A549 (cell line): Measurements from ENCODE around the gene MBD1. TPM values are rescaled to one million over a fixed set of nuclear protein-coding genes. Genes with fewer than 3 reads are reported as not detected.

ENCODE experiments used
- ATAC-seq, 2 experiments: fragments of 200-7000 bp in 1 of 2; fragments of >200 bp in 1 of 2; cut with Nextera tagmentation in 1 of 2; cut with Tn5 transposase in 1 of 2; 3 replicates each; pipeline versions ENCODE4 v1.8.0 to v1.9.1; 2018 to 2020; ENCODE audit warnings: mild to moderate bottlenecking in 1 of 2, moderate library complexity in 1 of 2
- CTCF ChIA-PET: fragments of 300-600 bp; sonication (Branson Sonifier 250); formaldehyde crosslinking; extraction: SDS; loops from one replicate; lab custom pipeline; 2021; ENCODE audit warnings: antibody characterized with exemption, inconsistent platforms; lab: Yijun Ruan, JAX
- POLR2A ChIA-PET: fragments of 350-600 bp; formaldehyde crosslinking; extraction: SDS; loops from one replicate; lab custom pipeline; 2021; ENCODE audit warnings: antibody characterized with exemption, inconsistent platforms; lab: Yijun Ruan, JAX
- DNase-seq, 2 experiments: peaks; one replicate each; pipeline versions ENCODE4 v3.0.0 to v3.0.0-alpha.2; 2011 to 2016; ENCODE audit warnings: low read depth in 1 of 2, low spot score in 1 of 2
- FAIRE-seq: peaks from 2 replicates; lab custom pipeline; 2011; peaks lifted over from hg19 to GRCh38; lab: Jason Lieb, UNC
- H3K27ac ChIP-seq, 2 experiments: fragments of >200 bp; sonication (Bioruptor Twin); formaldehyde crosslinking; 3 replicates each; pipeline ENCODE4 v1.5.1; 2016 to 2017
- H3K4me1 ChIP-seq: fragments of >200 bp; sonication (Bioruptor Twin); formaldehyde crosslinking; 3 replicates; pipeline ENCODE4 v1.6.1; 2016
- H3K4me2 ChIP-seq: fragments of >200 bp; sonication (Bioruptor Twin); formaldehyde crosslinking; 3 replicates; pipeline ENCODE4 v1.6.1; 2016
- H3K4me3 ChIP-seq: fragments of >200 bp; sonication (Bioruptor Twin); formaldehyde crosslinking; 3 replicates; pipeline ENCODE4 v1.5.1; 2016
- H3K9me3 ChIP-seq: fragments of >200 bp; sonication (Bioruptor Twin); formaldehyde crosslinking; 3 replicates; pipeline ENCODE4 v1.6.1; 2016
- CBX2 ChIP-seq: fragments of 200-600 bp; sonication (generic); IDR thresholded peaks from 2 replicates; pipeline ENCODE4 v1.6.1; 2016; ENCODE audit warnings: low read depth, mild to moderate bottlenecking, borderline replicate concordance
- CBX8 ChIP-seq: fragments of 200-600 bp; sonication (generic); IDR thresholded peaks from 2 replicates; pipeline ENCODE4 v1.6.1; 2016
- CHD4 ChIP-seq: fragments of 200-600 bp; sonication (generic); IDR thresholded peaks from 2 replicates; pipeline ENCODE4 v1.6.1; 2016; ENCODE audit warnings: antibody characterized with exemption, mild to moderate bottlenecking, borderline replicate concordance
- EP300 ChIP-seq, 2 experiments: fragments of >200 bp; sonication (Bioruptor Twin); formaldehyde crosslinking; IDR thresholded peaks; 2 replicates in 1 of 2; 3 replicates in 1 of 2; pipeline ENCODE4 v1.6.1; 2016 to 2017
- ESRRA ChIP-seq: fragments of 150-350 bp; IDR thresholded peaks from 2 replicates; pipeline ENCODE4 v1.6.1; 2014; ENCODE audit warnings: mild to moderate bottlenecking, low read length, borderline replicate concordance
- FOSB ChIP-seq: fragments of 250-450 bp; sonication (Bioruptor Pico); IDR thresholded peaks from 2 replicates; pipeline ENCODE4 v1.5.0; 2020; ENCODE audit warnings: mild to moderate bottlenecking, moderate library complexity
- HDAC2 ChIP-seq: fragments of 200-600 bp; sonication (generic); IDR thresholded peaks from 2 replicates; pipeline ENCODE4 v1.6.1; 2016
- HOXB13 ChIP-seq: fragments of 250-450 bp; sonication (Bioruptor Pico); IDR thresholded peaks from 2 replicates; pipeline ENCODE4 v1.5.0; 2020; ENCODE audit warnings: low read depth, mild to moderate bottlenecking, moderate library complexity
- JUN ChIP-seq, 2 experiments: fragments of >200 bp; sonication (Bioruptor Twin); formaldehyde crosslinking; IDR thresholded peaks; 2 replicates in 1 of 2; 3 replicates in 1 of 2; pipeline ENCODE4 v1.6.1; 2016 to 2017
- KDM5A ChIP-seq: fragments of 200-600 bp; sonication (generic); IDR thresholded peaks from 2 replicates; pipeline ENCODE4 v1.6.1; 2016; ENCODE audit warnings: antibody characterized with exemption, mild to moderate bottlenecking
- MAZ ChIP-seq: fragments of 150-350 bp; IDR thresholded peaks from 2 replicates; pipeline ENCODE4 v1.6.1; 2014; ENCODE audit warnings: antibody characterized with exemption, low read depth, low read length, borderline replicate concordance
- MYC ChIP-seq: IDR thresholded peaks from 2 replicates; pipeline ENCODE4 v1.6.1; 2012; ENCODE audit warnings: mild to moderate bottlenecking, inconsistent platforms, low read length, improper control_type of control experiment, borderline replicate concordance
- NFE2L2 ChIP-seq: fragments of 150-350 bp; conservative IDR thresholded peaks from 2 replicates; pipeline ENCODE4 v1.6.1; 2014; ENCODE audit warnings: low read length
- NR3C1 ChIP-seq: fragments of >200 bp; sonication (Bioruptor Twin); formaldehyde crosslinking; IDR thresholded peaks from 3 replicates; pipeline ENCODE4 v1.6.1; 2017
- POLR2AphosphoS2 ChIP-seq: conservative IDR thresholded peaks from 2 replicates; pipeline ENCODE4 v1.6.1; 2012; ENCODE audit warnings: low read length, improper control_type of control experiment, inconsistent platforms
- RAD21 ChIP-seq, 2 experiments: fragments of >200 bp in 1 of 2; sonication (Bioruptor Twin) in 1 of 2; formaldehyde crosslinking in 1 of 2; IDR thresholded peaks in 1 of 2; conservative IDR thresholded peaks in 1 of 2; 2 replicates in 1 of 2; 3 replicates in 1 of 2; pipeline ENCODE4 v1.6.1; 2012 to 2018; ENCODE audit warnings: inconsistent platforms in 1 of 2
- RARB ChIP-seq: fragments of 250-450 bp; sonication (Bioruptor Pico); IDR thresholded peaks from 2 replicates; pipeline ENCODE4 v1.8.0; 2021; ENCODE audit warnings: mild to moderate bottlenecking, moderate library complexity
- RCOR1 ChIP-seq: fragments of 150-350 bp; IDR thresholded peaks from 2 replicates; pipeline ENCODE4 v1.6.1; 2014; ENCODE audit warnings: antibody characterized with exemption, low read length, low read depth
- ZSCAN20 ChIP-seq: fragments of 250-450 bp; sonication (Bioruptor Pico); IDR thresholded peaks from 2 replicates; pipeline ENCODE4 v1.8.0; 2022; ENCODE audit warnings: mild to moderate bottlenecking, moderate library complexity
- WGBS: methylation state at CpG from one replicate; pipeline ENCODE4 v1.1.6; 2017; ENCODE audit errors: missing lambda C conversion rate; 5-methylcytosine and 5-hydroxymethylcytosine counted together
- polyA plus RNA-seq, 4 experiments: library from polyadenylated mRNA; depleted of rRNA in 3 of 4; stranded (reverse); fragments of >200 nt; fragmentation: RNase III in 1 of 4; extraction: RNeasy Plus Mini Kit Qiagen cat#74134 plus additional on column Dnase treatment in 1 of 4; gene quantifications; 2 replicates in 3 of 4; 3 replicates in 1 of 4; pipeline ENCODE4 v1.2.3, GENCODE V29; 2011 to 2017
- TF ChIP-seq, protein P1 (sequence below): fragments of 200-600 bp; sonication (generic); IDR thresholded peaks from 2 replicates; pipeline ENCODE4 v1.6.1; 2016; ENCODE audit warnings: antibody characterized with exemption, mild to moderate bottlenecking, moderate library complexity
- TF ChIP-seq, protein P2 (sequence below): IDR thresholded peaks from 2 replicates; pipeline ENCODE4 v1.6.1; 2012; ENCODE audit warnings: low read depth, borderline replicate concordance
- TF ChIP-seq, protein P3 (sequence below): fragments of >200 bp; sonication (Bioruptor Twin); formaldehyde crosslinking; IDR thresholded peaks from 3 replicates; pipeline ENCODE4 v1.6.1; 2016
- TF ChIP-seq, protein P4 (sequence below): IDR thresholded peaks from 2 replicates; pipeline ENCODE4 v1.6.1; 2012
- TF ChIP-seq, protein P5 (sequence below): fragments of >200 bp; sonication (Bioruptor Twin); formaldehyde crosslinking; IDR thresholded peaks from 3 replicates; pipeline ENCODE4 v1.5.1; 2016

Gene MBD1
- polyA plus RNA-seq, 2 of the 4 experiments (the other 2 are of a cell fraction), result 27.9 to 28.6 TPM

DNA sequence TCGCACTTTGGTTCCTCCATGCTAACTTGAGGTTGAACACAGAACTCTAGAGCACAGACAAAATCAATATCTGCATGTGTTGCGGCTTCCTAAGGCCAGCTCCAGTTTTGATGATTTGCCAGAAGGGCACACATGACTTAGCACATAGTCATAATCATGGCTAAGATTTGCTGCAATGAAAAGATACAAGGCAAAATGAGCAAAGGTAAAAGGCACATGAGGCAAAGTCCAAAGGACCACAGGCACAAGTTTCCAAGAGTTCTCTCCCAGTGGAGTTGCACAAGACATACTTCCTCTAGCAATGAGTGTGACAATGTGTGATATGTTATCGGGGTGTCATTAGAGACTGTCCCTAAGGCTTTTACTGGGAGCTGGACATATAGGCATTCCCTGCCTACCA lies 30.3 kb upstream of the MBD1 start:
- 32% methylated on average over 3 of the region's 3 CpGs for WGBS

DNA sequence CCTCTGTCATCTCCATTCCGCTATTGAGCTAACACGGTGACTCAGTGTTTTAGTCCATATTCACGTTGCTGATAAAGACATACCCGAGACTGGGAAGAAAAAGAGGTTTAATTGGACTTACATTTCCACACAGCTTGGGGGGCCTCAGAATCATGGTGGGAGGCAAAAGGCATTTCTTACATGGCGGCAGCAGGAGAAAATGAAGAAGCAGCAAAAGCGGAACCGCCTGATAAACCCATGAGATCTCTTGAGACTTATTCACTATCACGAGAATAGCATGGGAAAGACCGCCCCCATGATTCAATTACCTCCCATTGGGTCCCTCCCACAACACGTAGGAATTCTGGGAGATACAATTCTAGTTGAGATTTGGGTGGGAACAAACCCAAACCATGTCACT lies 28.8 kb upstream of the MBD1 start:
- FAIRE-seq (no peak), DNase-seq (no peak), ATAC-seq (no peak)
- POLR2A ChIA-PET, result no interaction called here
- Histone ChIP-seq H3K4me2 (no peak overlapping the region), H3K4me1 (peaks cover 9% of the 10 kb centered on the region; the same call in 2 of the 3 replicates), H3K4me3 (no peak overlapping the region), H3K27ac (no peak overlapping the region), H3K9me3 (peaks cover 3% of the 10 kb centered on the region; the same call in 2 of the 3 replicates)
- TF ChIP-seq HDAC2 (no peak), RAD21 (conservative IDR thresholded peaks at IDR 0.05 in 1 of 2, IDR thresholded peaks at IDR 0.05 in 1 of 2) (no peak), CBX2 (no peak), CBX8 (no peak), EP300 (IDR thresholded peaks at IDR 0.05) (no peak), RARB (CRISPR knock-in tag) (no peak), KDM5A (no peak), NFE2L2 (no peak), HOXB13 (no peak), JUN (IDR thresholded peaks at IDR 0.05) (no peak), RCOR1 (no peak), NR3C1 (no peak), FOSB (no peak), MYC (no peak)
- TF ChIP-seq, protein P1, sequence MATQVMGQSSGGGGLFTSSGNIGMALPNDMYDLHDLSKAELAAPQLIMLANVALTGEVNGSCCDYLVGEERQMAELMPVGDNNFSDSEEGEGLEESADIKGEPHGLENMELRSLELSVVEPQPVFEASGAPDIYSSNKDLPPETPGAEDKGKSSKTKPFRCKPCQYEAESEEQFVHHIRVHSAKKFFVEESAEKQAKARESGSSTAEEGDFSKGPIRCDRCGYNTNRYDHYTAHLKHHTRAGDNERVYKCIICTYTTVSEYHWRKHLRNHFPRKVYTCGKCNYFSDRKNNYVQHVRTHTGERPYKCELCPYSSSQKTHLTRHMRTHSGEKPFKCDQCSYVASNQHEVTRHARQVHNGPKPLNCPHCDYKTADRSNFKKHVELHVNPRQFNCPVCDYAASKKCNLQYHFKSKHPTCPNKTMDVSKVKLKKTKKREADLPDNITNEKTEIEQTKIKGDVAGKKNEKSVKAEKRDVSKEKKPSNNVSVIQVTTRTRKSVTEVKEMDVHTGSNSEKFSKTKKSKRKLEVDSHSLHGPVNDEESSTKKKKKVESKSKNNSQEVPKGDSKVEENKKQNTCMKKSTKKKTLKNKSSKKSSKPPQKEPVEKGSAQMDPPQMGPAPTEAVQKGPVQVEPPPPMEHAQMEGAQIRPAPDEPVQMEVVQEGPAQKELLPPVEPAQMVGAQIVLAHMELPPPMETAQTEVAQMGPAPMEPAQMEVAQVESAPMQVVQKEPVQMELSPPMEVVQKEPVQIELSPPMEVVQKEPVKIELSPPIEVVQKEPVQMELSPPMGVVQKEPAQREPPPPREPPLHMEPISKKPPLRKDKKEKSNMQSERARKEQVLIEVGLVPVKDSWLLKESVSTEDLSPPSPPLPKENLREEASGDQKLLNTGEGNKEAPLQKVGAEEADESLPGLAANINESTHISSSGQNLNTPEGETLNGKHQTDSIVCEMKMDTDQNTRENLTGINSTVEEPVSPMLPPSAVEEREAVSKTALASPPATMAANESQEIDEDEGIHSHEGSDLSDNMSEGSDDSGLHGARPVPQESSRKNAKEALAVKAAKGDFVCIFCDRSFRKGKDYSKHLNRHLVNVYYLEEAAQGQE, result no peak
- TF ChIP-seq, protein P2, sequence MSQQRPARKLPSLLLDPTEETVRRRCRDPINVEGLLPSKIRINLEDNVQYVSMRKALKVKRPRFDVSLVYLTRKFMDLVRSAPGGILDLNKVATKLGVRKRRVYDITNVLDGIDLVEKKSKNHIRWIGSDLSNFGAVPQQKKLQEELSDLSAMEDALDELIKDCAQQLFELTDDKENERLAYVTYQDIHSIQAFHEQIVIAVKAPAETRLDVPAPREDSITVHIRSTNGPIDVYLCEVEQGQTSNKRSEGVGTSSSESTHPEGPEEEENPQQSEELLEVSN, result no peak
- TF ChIP-seq, protein P3, sequence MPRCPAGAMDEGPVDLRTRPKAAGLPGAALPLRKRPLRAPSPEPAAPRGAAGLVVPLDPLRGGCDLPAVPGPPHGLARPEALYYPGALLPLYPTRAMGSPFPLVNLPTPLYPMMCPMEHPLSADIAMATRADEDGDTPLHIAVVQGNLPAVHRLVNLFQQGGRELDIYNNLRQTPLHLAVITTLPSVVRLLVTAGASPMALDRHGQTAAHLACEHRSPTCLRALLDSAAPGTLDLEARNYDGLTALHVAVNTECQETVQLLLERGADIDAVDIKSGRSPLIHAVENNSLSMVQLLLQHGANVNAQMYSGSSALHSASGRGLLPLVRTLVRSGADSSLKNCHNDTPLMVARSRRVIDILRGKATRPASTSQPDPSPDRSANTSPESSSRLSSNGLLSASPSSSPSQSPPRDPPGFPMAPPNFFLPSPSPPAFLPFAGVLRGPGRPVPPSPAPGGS, result no peak
- TF ChIP-seq, protein P4, sequence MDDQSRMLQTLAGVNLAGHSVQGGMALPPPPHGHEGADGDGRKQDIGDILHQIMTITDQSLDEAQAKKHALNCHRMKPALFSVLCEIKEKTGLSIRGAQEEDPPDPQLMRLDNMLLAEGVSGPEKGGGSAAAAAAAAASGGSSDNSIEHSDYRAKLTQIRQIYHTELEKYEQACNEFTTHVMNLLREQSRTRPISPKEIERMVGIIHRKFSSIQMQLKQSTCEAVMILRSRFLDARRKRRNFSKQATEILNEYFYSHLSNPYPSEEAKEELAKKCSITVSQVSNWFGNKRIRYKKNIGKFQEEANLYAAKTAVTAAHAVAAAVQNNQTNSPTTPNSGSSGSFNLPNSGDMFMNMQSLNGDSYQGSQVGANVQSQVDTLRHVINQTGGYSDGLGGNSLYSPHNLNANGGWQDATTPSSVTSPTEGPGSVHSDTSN, result no peak
- 77% methylated on average over 10 of the region's 10 CpGs for WGBS
- CTCF ChIA-PET, result interaction anchor here (1.1 kb wide), 2 partner anchors 24 to 41 kb away, joined by 3 read pairs; no protein-coding TSS in a partner anchor

More for the DNA sequence above, 30.3 kb upstream of the MBD1 start:
- Histone ChIP-seq H3K9me3 (no peaks in the 10 kb centered on the region), H3K27ac (no peak overlapping the region), H3K4me2 (no peak overlapping the region), H3K4me3 (no peak overlapping the region), H3K4me1 (peaks cover 9% of the 10 kb centered on the region; the same call in 2 of the 3 replicates)
- POLR2A ChIA-PET, result interaction anchor here (0.6 kb wide), 1 partner anchor 14 kb away, joined by 3 read pairs; no protein-coding TSS in a partner anchor
- TF ChIP-seq FOSB, result no peak
- TF ChIP-seq CHD4, result no peak
- no peak for TF ChIP-seq HOXB13
- TF ChIP-seq MAZ, result no peak
- TF ChIP-seq, protein P5, sequence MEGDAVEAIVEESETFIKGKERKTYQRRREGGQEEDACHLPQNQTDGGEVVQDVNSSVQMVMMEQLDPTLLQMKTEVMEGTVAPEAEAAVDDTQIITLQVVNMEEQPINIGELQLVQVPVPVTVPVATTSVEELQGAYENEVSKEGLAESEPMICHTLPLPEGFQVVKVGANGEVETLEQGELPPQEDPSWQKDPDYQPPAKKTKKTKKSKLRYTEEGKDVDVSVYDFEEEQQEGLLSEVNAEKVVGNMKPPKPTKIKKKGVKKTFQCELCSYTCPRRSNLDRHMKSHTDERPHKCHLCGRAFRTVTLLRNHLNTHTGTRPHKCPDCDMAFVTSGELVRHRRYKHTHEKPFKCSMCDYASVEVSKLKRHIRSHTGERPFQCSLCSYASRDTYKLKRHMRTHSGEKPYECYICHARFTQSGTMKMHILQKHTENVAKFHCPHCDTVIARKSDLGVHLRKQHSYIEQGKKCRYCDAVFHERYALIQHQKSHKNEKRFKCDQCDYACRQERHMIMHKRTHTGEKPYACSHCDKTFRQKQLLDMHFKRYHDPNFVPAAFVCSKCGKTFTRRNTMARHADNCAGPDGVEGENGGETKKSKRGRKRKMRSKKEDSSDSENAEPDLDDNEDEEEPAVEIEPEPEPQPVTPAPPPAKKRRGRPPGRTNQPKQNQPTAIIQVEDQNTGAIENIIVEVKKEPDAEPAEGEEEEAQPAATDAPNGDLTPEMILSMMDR, result no peak
- TF ChIP-seq RAD21 (conservative IDR thresholded peaks at IDR 0.05 in 1 of 2, IDR thresholded peaks at IDR 0.05 in 1 of 2), result no peak
- TF ChIP-seq, protein P2, result no peak
- no peak for TF ChIP-seq POLR2AphosphoS2
- no peak for TF ChIP-seq ESRRA
- no peak for TF ChIP-seq ZSCAN20
- TF ChIP-seq, protein P4, result no peak
- FAIRE-seq, result no peak
- no peak for ATAC-seq
- CTCF ChIA-PET, result interaction anchor here (1.3 kb wide), 1 partner anchor 46 kb away, joined by 5 read pairs; no protein-coding TSS in a partner anchor
- no peak for DNase-seq
